Left hindlimb (tissue), 1 donor: ENCODE measurements around the gene UBTD1.
"Not testable (repeated sequence)": the region's sequence is repeated elsewhere in the genome, so short reads cannot be mapped to it uniquely, and the experiment has no call there.

ENCODE experiments used
- DNase-seq: peaks from one replicate; pipeline ENCODE4 v3.0.0-alpha.2; 2018

Gene UBTD1

GRCh38 chr10:97517096-97517750 lies 18.5 kb downstream of the UBTD1 start:
- no peak for DNase-seq

- DNase-seq = no peak
Observed at GRCh38 chr10:97517778-97518300, 19.1 kb downstream of the UBTD1 start.

GRCh38 chr10:97518301-97519043 lies 19.7 kb downstream of the UBTD1 start:
- DNase-seq = peak; percentile 64

- no peak for DNase-seq
Observed at GRCh38 chr10:97519342-97519741, 20.6 kb downstream of the UBTD1 start.

- DNase-seq = no peak
Observed at GRCh38 chr10:97520520-97520919, 21.8 kb downstream of the UBTD1 start.

GRCh38 chr10:97520978-97521761 lies 22.4 kb downstream of the UBTD1 start:
- DNase-seq = no peak

GRCh38 chr10:97522071-97522470 lies 23.3 kb downstream of the UBTD1 start:
- no peak for DNase-seq

GRCh38 chr10:97522937-97523336 lies 24.2 kb downstream of the UBTD1 start:
- no peak for DNase-seq

GRCh38 chr10:97525086-97525485 lies 26.4 kb downstream of the UBTD1 start:
- no peak for DNase-seq

GRCh38 chr10:97525683-97526110 lies 27.0 kb downstream of the UBTD1 start:
- DNase-seq = no peak

- DNase-seq = not testable (repeated sequence)
Observed at GRCh38 chr10:97528876-97529275, 30.2 kb downstream of the UBTD1 start.

GRCh38 chr10:97529685-97530465 lies 31.2 kb downstream of the UBTD1 start:
- no peak for DNase-seq

- DNase-seq = no peak
Observed at GRCh38 chr10:97531401-97531986, 32.8 kb downstream of the UBTD1 start.

GRCh38 chr10:97532935-97533671 lies 34.4 kb downstream of the UBTD1 start:
- DNase-seq = peak; percentile 76

GRCh38 chr10:97533888-97534287 lies 35.2 kb downstream of the UBTD1 start:
- no peak for DNase-seq

- DNase-seq = no peak
Observed at GRCh38 chr10:97534746-97535367, 36.1 kb downstream of the UBTD1 start.

GRCh38 chr10:97537186-97537869 lies 38.6 kb downstream of the UBTD1 start:
- DNase-seq = no peak

- no peak for DNase-seq
Observed at GRCh38 chr10:97538411-97538810, 39.7 kb downstream of the UBTD1 start.

GRCh38 chr10:97538839-97539238 lies 40.1 kb downstream of the UBTD1 start:
- no peak for DNase-seq

- DNase-seq = peak; percentile 77
Observed at GRCh38 chr10:97539523-97540200, 40.9 kb downstream of the UBTD1 start.
